GM21529 (cell line): ENCODE data around the gene PKD1L1.

Source experiments
- ATAC-seq: cut with Tn5 transposase; IDR thresholded peaks from one replicate; pipeline ENCODE4 v1.9.1; 2021; ENCODE audit not compliant: unreplicated experiment

Gene PKD1L1

GRCh38 chr7:47907981-47908616, 40.2 kb downstream of the PKD1L1 start:
- no peak for ATAC-seq

DNA sequence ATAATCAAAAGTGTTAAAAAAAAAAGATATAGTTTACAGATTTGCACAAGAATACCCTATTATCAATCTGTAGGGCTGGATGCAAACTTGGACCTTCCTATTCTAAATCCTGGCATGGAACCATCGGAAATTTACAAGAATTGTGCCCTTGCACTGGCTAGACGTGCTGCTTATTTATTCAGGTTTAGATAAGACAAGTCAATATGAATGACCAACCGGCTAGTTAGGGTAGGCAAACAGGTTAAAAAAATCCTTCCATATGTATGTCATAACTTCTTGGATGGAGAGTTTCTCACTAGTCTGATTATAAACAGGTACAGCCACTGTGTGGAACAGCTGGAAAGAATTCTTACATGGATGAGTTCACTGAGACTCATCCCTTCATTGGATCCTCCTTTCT, 41.4 kb downstream of the PKD1L1 start:
- ATAC-seq, result no peak

DNA sequence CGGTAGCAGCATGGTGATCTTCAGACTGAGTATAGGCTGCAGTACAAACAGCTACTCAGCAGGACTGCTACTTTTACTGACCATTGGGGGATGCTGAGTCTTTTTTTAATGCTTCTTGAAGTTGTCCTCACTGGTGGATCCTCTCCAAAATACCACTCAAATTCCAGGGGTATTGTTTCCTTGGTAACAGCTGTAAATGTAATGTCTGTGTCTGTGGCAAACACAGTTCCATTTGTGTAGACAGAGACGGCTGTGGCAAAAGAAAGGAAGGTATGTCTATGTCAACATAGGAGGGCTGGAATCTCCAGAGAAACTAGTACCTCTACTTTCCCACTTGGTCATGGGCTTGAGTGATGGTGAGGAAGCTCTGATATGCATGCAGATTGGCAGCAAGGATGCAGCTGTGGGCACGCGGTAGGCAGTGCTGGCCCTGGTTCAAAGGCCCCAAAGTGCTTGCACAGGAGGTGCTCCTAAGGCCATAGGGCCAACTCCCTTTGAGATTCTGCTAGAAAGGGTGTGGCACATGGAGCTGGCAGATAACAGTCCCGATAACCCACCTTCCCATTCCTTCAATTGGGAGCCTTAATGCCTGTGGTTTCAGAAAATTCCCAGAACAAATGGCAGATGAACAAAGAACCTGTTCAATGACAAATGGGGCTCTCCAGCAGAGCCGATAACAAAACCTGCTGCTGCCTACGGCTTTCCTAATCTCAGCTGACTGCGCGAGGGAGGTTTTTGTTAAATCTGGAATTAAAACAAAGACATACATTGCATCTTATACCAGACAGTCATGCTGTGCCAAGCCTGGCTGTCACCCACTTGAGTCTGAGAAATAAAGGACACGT, 43.0 kb downstream of the PKD1L1 start:
- no peak for ATAC-seq

DNA sequence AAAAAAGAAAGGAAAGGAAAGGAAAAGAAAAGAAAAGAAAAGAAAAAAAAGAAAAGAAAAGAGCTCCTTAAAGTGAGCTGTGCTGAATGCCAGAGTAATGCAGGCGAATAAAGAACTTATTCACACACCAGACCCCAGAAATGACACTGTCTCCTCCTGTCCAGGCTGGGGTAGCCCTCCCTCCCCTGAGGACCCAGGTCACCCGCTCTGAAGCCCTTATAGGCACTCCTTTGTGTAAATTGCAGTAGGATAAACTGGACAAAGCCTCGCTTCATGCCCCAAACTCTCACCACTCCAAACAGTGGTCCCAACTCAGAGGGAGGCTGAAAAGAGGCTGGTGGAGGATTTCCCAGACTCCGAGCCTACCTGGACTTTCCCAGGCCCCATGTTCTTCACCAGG, 46.3 kb downstream of the PKD1L1 start:
- ATAC-seq, result no peak

GRCh38 chr7:47901542-47901941, 46.7 kb downstream of the PKD1L1 start:
- no peak for ATAC-seq

DNA sequence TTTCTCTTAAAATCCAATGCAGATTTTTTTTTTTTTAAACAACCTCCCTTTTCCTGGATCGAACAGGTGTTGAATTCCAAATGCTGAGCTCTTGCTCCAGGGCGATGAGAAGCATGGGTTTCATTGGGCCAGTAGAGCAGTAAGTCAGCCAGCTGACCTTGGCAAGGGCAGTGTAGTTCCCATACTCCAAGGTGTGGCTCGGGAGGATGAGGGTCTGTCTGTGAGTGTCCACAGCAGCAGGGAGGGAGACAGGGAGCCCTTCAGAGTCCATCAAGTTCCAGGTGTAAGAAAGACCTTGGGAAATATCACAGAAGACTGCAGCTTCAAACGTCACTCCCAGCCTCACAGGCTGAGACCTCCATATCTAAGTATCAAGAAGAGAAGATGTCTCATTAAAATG, 50.4 kb downstream of the PKD1L1 start:
- no peak for ATAC-seq

- ATAC-seq, result no peak
Measured at GRCh38 chr7:47896809-47897423, 51.4 kb downstream of the PKD1L1 start.

DNA sequence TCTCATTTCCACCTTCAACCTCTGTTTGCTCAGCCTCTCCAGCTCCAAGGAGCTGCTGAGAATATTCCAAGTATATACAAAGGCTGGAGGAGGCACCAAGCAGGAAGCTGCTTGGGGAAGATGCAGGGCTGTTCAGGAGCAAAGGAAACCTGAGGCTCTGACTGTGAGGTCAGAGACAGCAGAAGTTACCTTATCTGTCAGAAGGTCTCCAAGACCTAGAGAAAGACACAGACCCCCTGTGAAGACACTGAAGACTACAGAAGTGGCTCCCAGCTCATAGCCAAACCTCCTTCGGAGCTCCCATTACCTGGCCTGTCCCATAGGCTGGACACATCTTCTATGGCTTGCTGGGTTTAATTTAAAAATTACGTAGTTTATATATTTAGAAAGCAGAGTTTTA, 53.2 kb downstream of the PKD1L1 start:
- ATAC-seq, result no peak

DNA sequence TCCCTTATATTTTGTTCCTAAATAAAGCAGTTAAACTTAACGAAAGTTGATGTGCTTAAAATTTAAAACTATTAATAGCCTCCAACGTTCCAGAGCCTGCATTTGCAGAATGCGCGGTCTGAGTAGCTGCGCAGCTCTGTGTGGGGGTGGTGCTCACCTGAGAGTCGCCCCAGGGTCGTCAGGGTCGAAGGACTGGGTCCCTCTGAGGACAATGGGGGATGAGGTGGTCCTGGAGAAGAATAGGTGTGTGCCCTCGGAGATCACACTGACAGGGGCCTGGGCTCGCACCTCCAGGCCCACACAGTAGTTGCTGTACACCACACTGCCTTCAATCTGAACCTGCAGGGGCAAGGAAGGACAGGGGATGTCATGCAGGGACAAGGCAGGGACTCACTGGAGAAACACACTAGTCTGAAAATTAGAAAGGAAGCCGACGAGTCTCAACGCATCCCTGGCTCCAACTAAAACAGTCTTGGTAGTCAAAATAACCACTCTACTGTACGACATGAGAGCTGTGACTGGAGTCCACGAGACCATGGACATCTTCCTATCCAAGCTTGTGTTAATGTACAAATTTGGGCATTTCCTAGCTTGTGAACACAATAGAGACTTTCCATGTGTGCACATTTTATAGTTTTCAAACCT, 54.4 kb downstream of the PKD1L1 start:
- ATAC-seq, result no peak

DNA sequence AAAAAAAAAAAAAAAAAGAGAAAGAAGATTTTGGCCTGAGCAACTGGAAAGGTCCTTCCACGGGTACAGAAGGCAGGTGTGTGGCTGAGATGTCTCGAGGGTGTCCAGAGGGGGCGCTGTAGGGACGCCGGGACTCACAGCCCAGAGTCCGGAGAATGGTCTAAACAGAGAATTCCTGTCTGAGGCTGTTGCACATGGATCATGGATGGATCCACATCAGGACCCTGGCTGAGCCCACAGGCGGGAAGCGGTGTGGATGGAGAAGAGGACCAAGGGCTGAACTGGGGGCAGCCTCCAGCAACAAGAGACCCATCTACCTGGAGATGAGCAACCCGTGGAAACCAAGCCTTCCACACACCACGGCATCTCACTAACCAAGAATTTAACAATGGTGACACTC, 55.0 kb downstream of the PKD1L1 start:
- ATAC-seq, result no peak

- ATAC-seq, result no peak
Measured at GRCh38 chr7:47890606-47891005, 57.7 kb downstream of the PKD1L1 start.

DNA sequence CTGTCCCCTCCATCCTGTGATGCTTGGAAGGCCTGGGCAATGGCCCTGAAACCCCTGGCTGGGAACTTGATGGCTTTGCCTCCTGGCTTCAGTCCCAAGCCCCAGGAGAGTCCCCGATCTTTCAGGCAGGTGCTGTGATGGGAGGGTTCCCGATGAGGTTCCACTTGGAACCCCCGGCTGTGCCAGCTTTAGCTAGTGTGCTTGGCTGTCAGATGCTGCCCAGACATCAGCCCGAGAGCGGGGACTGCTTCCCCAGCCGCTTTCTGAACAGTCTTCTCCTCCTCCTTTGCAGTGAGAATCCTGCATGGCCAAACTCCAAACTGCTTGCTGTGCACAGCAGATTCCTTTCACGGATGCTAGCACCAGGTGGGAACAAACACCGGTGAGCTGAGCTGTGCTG, 58.1 kb downstream of the PKD1L1 start:
- no peak for ATAC-seq

- ATAC-seq, result no peak
Measured at GRCh38 chr7:47889723-47890122, 58.5 kb downstream of the PKD1L1 start.

DNA sequence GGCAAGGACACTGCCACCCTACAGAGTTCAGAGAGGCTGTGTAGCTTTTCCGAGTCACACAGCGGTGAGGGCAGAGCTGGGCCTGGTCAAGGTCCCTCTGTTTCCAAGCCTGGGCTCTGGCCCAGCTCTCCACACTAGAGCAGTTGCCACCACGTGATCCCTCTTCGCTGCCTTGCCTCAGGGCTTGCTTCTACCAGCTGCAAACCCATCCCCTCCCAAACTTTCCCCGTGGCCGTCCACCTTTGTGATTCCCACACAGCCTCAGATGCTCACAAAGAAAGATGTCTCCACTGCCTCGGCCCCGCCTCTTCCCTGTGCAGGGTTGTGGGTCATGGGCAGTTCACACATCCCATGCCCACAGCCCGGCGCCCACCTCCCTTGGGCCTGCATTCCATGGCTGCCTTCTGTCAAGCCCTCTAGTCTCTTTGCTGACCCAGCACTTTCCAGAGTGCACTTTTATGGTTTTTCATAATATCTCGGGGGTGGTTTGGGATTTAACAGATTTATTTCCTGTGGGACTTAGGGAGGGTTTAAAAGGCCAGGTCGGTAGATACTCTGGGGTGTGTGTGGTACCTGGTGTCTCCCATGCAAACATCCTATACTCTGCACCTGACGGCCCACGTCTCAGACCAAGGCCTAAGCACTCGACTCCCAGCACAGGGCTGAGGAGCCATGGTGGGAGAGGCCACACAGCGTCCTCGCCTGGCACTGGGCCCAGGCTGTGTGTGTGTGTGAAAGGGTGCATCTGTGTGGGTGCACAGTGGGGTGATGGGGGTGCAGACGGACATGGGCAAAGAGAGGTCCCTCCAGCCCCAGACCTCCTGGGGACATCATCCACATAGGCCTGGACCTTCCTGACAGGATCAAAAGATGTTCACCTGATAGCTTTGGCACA, 59.6 kb downstream of the PKD1L1 start:
- no peak for ATAC-seq

- ATAC-seq, result no peak
Measured at GRCh38 chr7:47887016-47887640, 61.1 kb downstream of the PKD1L1 start.

GRCh38 chr7:47885987-47886811, 62.1 kb downstream of the PKD1L1 start:
- ATAC-seq, result no peak

DNA sequence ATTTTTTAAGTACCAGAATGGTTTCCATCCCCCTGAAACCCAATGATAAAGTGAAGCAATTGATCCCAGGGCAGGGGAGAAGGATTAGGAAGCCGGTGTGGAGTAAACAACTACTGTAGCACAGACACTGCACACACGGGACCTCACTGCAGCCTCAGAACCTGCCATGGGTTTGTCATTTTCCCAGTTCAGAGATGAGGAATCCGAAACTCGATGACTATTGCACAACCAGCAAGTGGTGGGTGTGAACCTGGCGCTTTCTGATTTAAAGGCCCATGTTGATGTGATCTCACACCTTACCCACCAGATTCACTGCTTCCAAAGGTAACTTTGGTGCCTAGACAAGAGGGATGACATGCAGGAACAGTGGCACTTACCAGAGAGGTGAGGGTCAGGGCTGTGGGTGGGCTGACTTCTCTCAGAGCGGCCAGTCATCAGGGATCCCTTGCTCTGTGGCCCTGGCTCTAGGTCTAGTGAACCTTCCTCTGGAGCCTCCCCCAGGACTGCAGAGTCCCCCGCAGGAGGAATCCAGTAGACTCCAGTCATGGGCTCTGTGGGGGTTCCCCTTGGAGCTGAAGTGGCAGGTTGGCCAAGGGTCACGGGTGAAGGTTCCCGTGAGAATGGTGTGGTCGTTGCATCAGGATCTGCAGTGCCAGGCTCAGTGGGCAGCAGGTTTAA, 62.8 kb downstream of the PKD1L1 start:
- ATAC-seq, result no peak

GRCh38 chr7:47884675-47885074, 63.6 kb downstream of the PKD1L1 start:
- ATAC-seq, result no peak

DNA sequence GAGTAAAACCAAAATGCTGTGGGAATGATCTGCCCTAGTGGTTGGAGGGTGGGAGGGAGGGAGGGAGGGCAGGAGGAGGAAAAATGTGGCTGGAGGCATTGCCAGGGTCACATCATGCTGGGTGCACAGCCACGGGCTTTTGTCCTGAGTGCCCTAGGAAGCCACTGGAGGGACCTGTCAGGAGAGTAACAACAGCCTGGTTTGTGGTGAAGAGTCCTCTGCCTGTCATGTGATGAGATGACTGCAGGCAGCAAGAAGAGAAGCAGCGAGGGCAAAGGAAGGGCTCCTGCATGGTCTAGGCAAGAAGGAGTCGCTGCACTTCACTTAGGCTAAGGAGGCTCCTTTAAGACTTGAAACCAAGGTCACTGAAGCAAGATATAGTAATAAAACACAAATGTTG, 65.6 kb downstream of the PKD1L1 start:
- ATAC-seq, result no peak
